ENCODE measurements around the gene DTNBP1. TPM values are rescaled to one million over a fixed set of nuclear protein-coding genes. Genes with fewer than 3 reads are reported as not detected.

DTNBP1 gene
- total and polyA plus RNA-seq, 5 experiments from 2014 or later: 23.1 to 41.5 (median 32.5) TPM

- POLR2A ChIA-PET: no interaction called here
- Mint-ChIP-seq H3K36me3 (no peaks in the 10 kb centered on the region), H3K4me3 (no peak overlapping the region), H3K27ac (peak overlapping the region in 1 of 10 donors; percentile 47), H3K27me3 (no peaks in the 10 kb centered on the region), H3K9me3 (no peaks in the 10 kb centered on the region), H3K4me1 (peaks cover 18 to 38% (median 30%) of the 10 kb centered on the region in 4 donors)
- ATAC-seq (no peak), DNase-seq (no peak)
These were observed 105.7 kb downstream of the DTNBP1 start for GRCh38 chr6:15557174-15557573.

GRCh38 chr6:15556711-15557110, 106.1 kb downstream of the DTNBP1 start:
- DNase-seq: no peak
- H3K36me3 Mint-ChIP-seq: no peaks in the 10 kb centered on the region
- H3K9me3 Mint-ChIP-seq: no peaks in the 10 kb centered on the region
- H3K27me3 Mint-ChIP-seq: no peaks in the 10 kb centered on the region
- no peak for ATAC-seq
- POLR2A ChIA-PET: interaction anchor here (0.5 kb wide), 1 partner anchor 912 kb away, joined by 3 read pairs; no protein-coding TSS in a partner anchor
- peak overlapping the region in 3 of 10 donors; percentile 2 to 47 (median 11) for H3K27ac Mint-ChIP-seq
- no peak overlapping the region for H3K4me3 Mint-ChIP-seq
- peaks cover 18 to 40% (median 34%) of the 10 kb centered on the region in 4 donors for H3K4me1 Mint-ChIP-seq

GRCh38 chr6:15555101-15556038, 107.5 kb downstream of the DTNBP1 start:
- Mint-ChIP-seq H3K27ac (peak overlapping the region in 1 of 10 donors; percentile 30), H3K4me3 (no peak overlapping the region), H3K4me1 (peaks cover 20 to 52% (median 42%) of the 10 kb centered on the region in 4 donors), H3K36me3 (no peaks in the 10 kb centered on the region), H3K27me3 (no peaks in the 10 kb centered on the region), H3K9me3 (no peaks in the 10 kb centered on the region)
- no peak for DNase-seq
- ATAC-seq: no peak
- POLR2A ChIA-PET: no interaction called here

- Mint-ChIP-seq H3K4me3 (no peak overlapping the region), H3K27me3 (no peaks in the 10 kb centered on the region), H3K27ac (no peak overlapping the region), H3K9me3 (no peaks in the 10 kb centered on the region), H3K4me1 (peaks cover 20 to 53% (median 45%) of the 10 kb centered on the region in 4 donors), H3K36me3 (no peaks in the 10 kb centered on the region)
- POLR2A ChIA-PET: no interaction called here
- DNase-seq: no peak
- no peak for ATAC-seq
These were observed 108.1 kb downstream of the DTNBP1 start for GRCh38 chr6:15554728-15555100.

- no peak for ATAC-seq
- Mint-ChIP-seq H3K36me3 (no peaks in the 10 kb centered on the region), H3K4me1 (peaks cover 17 to 54% (median 49%) of the 10 kb centered on the region in 4 donors), H3K27me3 (no peaks in the 10 kb centered on the region), H3K27ac (peak overlapping the region in 2 of 10 donors; percentile 1 to 48), H3K4me3 (no peak overlapping the region), H3K9me3 (no peaks in the 10 kb centered on the region)
- DNase-seq: no peak
- POLR2A ChIA-PET: interaction anchor here (0.5 kb wide), 1 partner anchor 30 kb away, joined by 5 read pairs; no protein-coding TSS in a partner anchor
These were observed 109.0 kb downstream of the DTNBP1 start for GRCh38 chr6:15553736-15554294.

- POLR2A ChIA-PET: interaction anchor here (0.5 kb wide), 1 partner anchor 31 kb away, joined by 5 read pairs; no protein-coding TSS in a partner anchor
- Mint-ChIP-seq H3K4me3 (no peak overlapping the region), H3K4me1 (peaks cover 16 to 54% (median 50%) of the 10 kb centered on the region in 4 donors), H3K27me3 (no peaks in the 10 kb centered on the region), H3K36me3 (no peaks in the 10 kb centered on the region), H3K9me3 (no peaks in the 10 kb centered on the region), H3K27ac (peak overlapping the region in 2 of 10 donors; percentile 36 to 78)
- ATAC-seq: no peak
- no peak for DNase-seq
These were observed 109.8 kb downstream of the DTNBP1 start for GRCh38 chr6:15553031-15553430.

- Mint-ChIP-seq H3K27ac (peak overlapping the region in 6 of 10 donors; percentile 3 to 76 (median 50)), H3K36me3 (peaks cover 0 to under 1% (median 0%) of the 10 kb centered on the region in 3 donors), H3K4me3 (peak overlapping the region in 1 of 10 donors; percentile 6), H3K9me3 (no peaks in the 10 kb centered on the region), H3K4me1 (peaks cover 18 to 53% (median 49%) of the 10 kb centered on the region in 4 donors), H3K27me3 (no peaks in the 10 kb centered on the region)
- ATAC-seq (no peak), DNase-seq (peak in 1 of 10 donors; percentile 11)
- POLR2A ChIA-PET: no interaction called here
These were observed 111.0 kb downstream of the DTNBP1 start for GRCh38 chr6:15551798-15552197.

GRCh38 chr6:15551262-15551661, 111.6 kb downstream of the DTNBP1 start:
- H3K27ac Mint-ChIP-seq: peak overlapping the region in 8 of 10 donors; percentile 2 to 76 (median 46)
- DNase-seq: no peak

GRCh38 chr6:15550546-15551123, 112.2 kb downstream of the DTNBP1 start:
- H3K27ac Mint-ChIP-seq: peak overlapping the region in 4 of 10 donors; percentile 19 to 83 (median 53)
- peaks cover 0 to 6% (median 0%) of the 10 kb centered on the region in 3 donors for H3K36me3 Mint-ChIP-seq
- POLR2A ChIA-PET: no interaction called here
- no peaks in the 10 kb centered on the region for H3K9me3 Mint-ChIP-seq
- no peak for ATAC-seq
- no peak overlapping the region for H3K4me3 Mint-ChIP-seq
- H3K4me1 Mint-ChIP-seq: peaks cover 15 to 48% (median 44%) of the 10 kb centered on the region in 4 donors
- no peaks in the 10 kb centered on the region for H3K27me3 Mint-ChIP-seq
- no peak for DNase-seq

More at GRCh38 chr6:15551262-15551661, 111.6 kb downstream of the DTNBP1 start:
- POLR2A ChIA-PET: no interaction called here
- Mint-ChIP-seq H3K36me3 (peaks cover 0 to 4% (median 0%) of the 10 kb centered on the region in 3 donors), H3K27me3 (no peaks in the 10 kb centered on the region), H3K4me1 (peaks cover 15 to 51% (median 45%) of the 10 kb centered on the region in 4 donors), H3K4me3 (no peak overlapping the region), H3K9me3 (no peaks in the 10 kb centered on the region)
- no peak for ATAC-seq

- Mint-ChIP-seq H3K27ac (no peak overlapping the region), H3K27me3 (no peaks in the 10 kb centered on the region), H3K4me3 (no peak overlapping the region), H3K4me1 (peaks cover 9 to 40% (median 34%) of the 10 kb centered on the region in 4 donors), H3K9me3 (peaks cover 0 to 8% (median 0%) of the 10 kb centered on the region in 9 donors), H3K36me3 (peaks cover 0 to 14% (median 0%) of the 10 kb centered on the region in 3 donors)
- POLR2A ChIA-PET: interaction anchor here (0.7 kb wide), 1 partner anchor 26 kb away, joined by 5 read pairs; no protein-coding TSS in a partner anchor
- DNase-seq: no peak
- ATAC-seq: no peak
These were observed 113.5 kb downstream of the DTNBP1 start for GRCh38 chr6:15549371-15549770.

GRCh38 chr6:15547400-15547799, 115.4 kb downstream of the DTNBP1 start:
- peaks cover 0 to 25% (median 0%) of the 10 kb centered on the region in 3 donors for H3K36me3 Mint-ChIP-seq
- H3K27me3 Mint-ChIP-seq: no peaks in the 10 kb centered on the region
- ATAC-seq (no peak), DNase-seq (no peak)
- H3K4me1 Mint-ChIP-seq: peaks cover 4 to 31% (median 23%) of the 10 kb centered on the region in 4 donors
- H3K4me3 Mint-ChIP-seq: no peak overlapping the region
- H3K27ac Mint-ChIP-seq: no peak overlapping the region
- peaks cover 0 to 8% (median 4%) of the 10 kb centered on the region in 9 donors for H3K9me3 Mint-ChIP-seq
- POLR2A ChIA-PET: no interaction called here

GRCh38 chr6:15546591-15546990, 116.2 kb downstream of the DTNBP1 start:
- ATAC-seq: no peak
- Mint-ChIP-seq H3K9me3 (peaks cover 0 to 8% (median 4%) of the 10 kb centered on the region in 9 donors), H3K4me3 (no peak overlapping the region), H3K27me3 (no peaks in the 10 kb centered on the region), H3K27ac (no peak overlapping the region), H3K4me1 (peaks cover 4 to 25% (median 18%) of the 10 kb centered on the region in 4 donors), H3K36me3 (peaks cover 0 to 25% (median 0%) of the 10 kb centered on the region in 3 donors)
- DNase-seq: no peak
- POLR2A ChIA-PET: interaction anchor here (0.7 kb wide), 1 partner anchor 23 kb away, joined by 5 read pairs; no protein-coding TSS in a partner anchor
